HG03558 (cell line): ENCODE results near the gene CARD14.
"Not testable (repeated sequence)": the region's sequence is repeated elsewhere in the genome, so short reads cannot be mapped to it uniquely, and the experiment has no call there.

Source experiments
- ATAC-seq: cut with Tn5 transposase; IDR thresholded peaks from one replicate; pipeline ENCODE4 v1.9.1; 2021; ENCODE audit warnings: moderate number of reproducible peaks; ENCODE audit not compliant: unreplicated experiment; ENCODE audit errors: extremely low read depth

Gene CARD14

DNA sequence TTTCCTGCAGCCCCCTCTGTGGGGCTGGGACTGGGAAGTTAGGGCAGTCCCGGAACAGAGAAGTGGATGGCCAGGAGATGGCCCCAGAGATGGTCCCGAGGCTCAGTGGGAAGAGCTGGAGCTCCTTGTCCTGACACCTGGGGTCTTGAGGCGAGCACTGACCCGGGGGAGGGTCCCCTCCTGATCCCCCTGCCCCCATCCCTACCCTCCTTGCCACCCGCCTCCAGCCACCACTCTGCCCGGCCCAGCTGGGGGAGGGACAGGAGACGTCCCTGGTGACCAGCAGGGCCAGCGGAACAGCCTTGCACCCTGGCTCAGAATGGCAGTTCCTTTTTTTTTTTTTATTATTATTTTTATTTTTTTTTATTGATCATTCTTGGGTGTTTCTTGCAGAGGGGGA is 76.9 kb downstream of the CARD14 start:
- ATAC-seq, result no peak

DNA sequence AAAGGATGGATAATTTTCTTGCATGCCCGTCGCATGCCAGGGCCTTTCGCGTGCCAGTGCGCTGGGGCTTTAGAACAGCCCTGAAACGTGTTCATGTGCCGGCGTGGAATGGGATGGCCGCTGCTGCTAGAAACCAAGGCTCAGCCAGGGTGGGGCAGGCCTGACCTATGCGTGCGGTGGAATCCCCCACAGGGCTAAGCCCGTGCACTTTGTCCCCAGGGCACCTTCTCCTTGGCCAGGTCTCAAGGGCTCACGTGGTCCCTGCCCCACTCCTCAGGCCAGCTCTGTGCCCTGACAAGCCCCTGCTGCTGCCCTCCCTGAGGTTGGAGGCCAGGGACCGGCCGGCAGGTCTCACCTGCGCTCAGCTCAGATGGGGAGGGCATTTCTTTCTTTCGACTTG is 77.7 kb downstream of the CARD14 start:
- no peak for ATAC-seq

DNA sequence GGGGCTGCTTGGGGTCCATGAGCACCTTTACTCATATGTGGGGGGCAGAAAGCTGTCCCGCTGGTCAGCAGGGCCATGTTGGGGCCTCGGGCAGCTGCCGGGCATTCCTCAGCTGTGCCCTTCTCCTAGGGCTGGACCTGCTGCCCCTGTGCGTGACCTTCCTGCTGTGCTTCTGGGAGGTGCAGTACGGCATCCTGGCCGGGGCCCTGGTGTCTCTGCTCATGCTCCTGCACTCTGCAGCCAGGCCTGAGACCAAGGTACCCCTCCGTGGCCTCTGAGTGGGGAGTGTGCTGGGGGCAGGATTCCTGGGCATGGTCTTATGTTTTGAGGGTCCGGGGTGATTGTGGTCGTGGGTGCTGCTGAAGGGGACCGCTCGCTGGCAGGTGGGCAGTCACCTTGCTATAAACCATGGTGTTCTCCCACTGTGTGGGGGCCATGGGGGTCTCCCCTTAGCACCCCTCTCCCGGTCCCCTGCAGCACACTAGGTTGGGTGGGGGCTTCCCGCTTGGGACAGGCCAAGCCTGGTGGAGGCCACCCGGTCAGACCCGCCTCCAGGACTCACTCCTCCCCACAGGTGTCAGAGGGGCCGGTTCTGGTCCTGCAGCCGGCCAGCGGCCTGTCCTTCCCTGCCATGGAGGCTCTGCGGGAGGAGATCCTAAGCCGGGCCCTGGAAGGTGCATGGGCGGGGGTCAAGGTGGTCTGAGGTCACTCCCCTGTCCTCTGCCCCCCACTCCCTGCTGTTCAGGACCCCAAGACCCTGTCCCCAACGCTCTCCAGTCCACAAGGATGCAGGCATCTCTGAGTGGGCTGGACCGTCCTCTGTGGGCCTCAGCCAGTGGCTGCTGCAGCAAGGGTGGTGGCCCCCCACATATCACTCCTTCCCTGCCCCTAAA is 78.4 kb downstream of the CARD14 start:
- no peak for ATAC-seq

DNA sequence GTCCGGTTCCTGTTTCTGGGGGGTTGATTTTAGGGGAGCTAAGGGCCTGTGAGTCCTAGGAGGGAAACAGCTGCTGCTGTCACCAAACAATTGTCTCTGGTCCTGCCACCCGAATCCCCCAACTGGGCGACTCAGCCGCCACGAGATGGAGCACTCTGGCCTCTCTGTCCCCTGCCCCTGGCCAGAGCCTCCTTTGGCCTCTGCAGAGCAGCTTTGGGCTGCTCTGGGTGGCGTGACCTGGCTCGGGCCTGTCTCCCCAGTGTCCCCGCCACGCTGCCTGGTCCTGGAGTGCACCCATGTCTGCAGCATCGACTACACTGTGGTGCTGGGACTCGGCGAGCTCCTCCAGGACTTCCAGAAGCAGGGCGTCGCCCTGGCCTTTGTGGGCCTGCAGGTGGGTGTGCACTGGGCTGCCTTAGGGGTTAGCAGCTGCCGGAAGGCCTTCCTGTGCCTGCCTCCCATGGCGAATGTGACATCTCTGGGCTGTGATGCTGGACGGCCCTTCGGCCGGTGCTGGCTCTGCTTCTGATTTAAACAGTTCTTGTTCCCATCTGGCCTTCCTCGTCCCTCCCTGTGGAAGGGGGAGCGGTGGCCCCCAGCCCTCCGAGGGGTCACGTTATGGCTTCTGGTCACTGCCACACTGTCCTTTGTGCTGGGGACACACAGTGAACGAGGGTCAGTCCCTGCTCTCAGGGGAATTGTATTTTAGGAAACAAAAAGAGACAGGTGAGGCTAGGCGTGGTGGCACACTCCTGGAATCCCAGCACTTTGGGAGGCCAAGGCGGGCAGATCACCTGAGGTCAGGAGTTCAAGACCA is 79.3 kb downstream of the CARD14 start:
- ATAC-seq, result no peak

DNA sequence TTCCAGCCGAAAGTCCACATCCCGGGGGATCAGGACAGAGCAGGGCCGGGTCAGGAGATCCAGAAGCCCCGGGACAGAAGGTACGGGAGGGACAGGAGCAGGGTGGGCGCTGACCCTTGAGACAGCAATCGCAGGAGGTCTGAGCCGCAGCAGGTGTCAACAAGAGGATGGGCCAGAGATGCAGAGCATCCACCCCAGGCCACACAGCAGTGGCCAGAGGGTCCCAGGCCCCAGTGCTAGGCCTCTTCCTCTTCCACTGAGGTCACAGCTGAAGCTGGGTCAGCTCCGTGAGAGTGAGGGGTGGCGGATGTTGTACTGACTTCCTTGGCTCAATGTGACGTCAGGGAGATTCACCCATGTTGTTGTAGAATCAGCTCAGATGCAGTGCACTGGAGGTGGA is 82.1 kb downstream of the CARD14 start:
- no peak for ATAC-seq

DNA sequence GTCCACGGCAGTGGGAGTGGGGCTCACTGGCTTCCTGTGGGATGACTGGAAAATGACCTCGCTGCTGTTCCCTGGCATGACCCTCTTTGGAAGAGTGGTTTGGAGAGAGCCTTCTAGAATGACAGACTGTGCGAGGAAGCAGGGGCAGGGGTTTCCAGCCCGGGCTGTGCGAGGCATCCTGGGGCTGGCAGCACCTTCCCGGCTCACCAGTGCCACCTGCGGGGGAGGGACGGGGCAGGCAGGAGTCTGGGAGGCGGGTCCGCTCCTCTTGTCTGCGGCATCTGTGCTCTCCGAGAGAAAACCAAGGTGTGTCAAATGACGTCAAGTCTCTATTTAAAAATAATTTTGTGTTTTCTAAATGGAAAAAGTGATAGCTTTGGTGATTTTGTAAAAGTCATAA is 83.0 kb downstream of the CARD14 start:
- ATAC-seq, result no peak

DNA sequence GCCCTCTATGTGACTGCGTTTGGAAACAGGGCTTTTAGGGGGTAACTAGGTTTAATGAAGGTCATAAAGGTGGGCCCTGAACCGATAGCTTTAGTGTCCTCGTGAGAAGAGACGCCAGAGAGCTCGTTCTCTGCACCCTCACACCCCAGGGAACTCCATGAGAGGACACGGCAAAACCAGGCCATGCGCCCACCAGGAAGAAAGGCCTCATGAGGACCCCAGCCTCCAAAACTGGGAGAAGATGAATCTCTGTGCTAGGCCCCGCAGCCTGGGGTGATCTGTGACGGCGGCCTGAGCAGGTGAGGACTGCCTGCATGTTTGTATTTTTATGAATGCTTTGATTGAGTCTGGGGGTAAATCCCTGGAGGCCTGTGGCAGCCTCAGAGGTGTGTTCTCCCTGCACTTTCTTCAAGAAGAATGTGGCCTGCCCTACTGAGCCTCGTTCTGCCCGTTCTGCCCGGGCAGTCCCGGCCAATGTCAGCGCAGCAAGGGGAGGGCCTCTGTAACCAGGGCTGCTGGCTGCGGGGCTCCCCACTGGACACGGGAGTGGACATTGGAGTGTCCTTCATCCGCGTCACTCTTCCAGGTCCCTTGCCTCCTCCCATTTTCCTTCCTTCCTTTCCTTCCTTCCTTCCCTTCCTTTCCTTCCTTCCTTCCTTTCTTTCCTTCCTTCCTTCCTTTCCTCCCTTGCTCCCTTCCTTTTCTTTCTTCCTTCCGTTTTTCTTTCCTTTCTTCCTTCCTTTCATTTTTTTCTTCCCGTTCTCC is 84.0 kb downstream of the CARD14 start:
- no peak for ATAC-seq

DNA sequence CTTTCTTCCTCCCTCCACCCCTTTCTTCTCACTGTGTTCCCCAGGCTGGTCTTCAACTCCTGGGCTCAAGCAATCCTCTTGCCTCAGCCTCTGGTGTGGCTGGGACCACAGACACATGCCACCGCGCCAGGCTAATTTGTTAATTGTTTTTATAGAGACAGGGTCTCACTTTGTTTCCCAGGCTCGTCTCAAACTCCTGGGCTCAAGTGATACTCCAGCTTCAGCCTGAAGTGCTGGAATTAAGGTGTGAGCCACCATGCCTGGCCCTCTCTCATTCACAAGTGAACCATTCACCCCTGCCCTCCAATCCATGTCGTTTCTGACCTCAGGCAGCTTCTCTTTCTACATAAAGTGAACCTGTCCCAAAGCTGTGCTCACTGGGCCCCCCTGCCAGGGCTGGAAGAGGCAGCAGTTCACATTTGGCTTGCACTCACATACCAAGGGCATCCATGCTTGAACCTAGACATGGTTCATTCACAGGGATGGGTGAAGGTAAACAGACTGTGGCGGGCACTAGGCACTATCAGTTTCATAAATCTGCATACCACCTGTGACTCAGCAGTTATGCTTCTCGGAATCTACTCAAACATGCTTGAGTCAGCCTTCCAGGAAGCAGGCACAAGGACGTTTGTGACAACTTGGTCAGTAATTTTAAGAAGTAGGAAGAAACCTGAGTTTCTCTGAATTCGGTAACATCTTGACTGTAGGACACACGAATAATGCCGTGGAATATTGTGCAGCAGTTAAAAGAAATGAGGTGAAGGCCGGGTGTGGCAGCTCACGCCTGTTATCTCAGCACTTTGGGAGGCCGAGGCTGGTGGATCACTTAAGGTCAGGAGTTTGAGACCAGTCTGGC is 84.8 kb downstream of the CARD14 start:
- no peak for ATAC-seq

DNA sequence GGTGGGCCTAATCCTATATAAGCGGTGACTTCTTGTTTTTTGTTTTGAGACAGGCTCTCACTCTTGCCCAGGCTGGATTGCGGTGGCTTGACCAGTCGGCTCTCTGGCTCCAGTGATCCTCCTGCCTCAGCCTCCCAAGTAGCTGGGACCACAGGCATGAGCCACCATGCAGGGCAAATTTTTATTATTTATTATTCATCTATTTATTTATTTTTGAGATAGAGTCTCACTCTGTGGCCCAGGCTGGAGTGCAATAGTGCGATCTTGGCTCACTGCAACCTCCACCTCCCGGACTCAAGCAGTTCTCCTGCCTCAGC is 86.2 kb downstream of the CARD14 start:
- no peak for ATAC-seq

DNA sequence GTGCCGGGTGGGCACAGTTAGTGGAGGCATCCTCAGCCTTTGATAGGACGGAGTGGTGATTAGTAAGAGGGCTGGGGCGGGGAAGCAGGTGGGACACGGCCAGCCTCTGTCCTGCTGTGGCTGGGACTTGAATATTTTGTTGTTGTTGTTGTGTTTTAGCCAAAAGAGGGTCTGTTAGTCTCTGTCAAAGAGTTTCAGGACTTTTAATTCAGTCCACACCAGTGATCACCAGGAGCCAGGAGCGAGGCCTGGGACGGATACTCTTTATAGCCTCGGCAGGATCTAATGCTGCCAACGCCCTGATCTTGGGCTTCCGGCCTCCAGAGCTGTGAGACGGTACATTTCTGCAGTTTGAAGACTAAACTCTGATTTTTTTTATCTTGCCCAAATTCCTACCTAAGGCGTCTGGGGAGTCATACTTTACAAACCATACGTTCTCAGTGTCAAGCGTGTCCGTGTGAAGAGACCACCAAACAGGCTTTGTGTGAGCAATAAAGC is 87.9 kb downstream of the CARD14 start:
- no peak for ATAC-seq

DNA sequence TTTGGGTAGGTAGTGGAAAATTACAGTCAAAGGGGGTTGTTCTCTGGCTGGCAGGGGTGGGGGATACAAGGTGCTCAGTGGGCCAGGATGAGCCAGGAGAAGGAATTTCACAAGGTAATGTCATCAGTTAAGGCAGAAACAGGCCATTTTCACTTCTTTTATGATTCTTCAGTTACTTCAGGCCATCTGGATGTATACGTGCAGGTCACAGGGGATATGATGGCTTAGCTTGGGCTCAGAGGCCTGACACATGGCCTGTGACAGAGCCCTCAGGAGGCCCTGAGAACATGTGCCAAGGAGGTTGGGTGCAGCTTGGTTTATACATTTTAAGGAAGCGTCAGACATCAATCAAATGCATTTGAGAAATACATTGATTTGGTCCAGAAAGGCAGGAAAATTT is 88.5 kb downstream of the CARD14 start:
- not testable (repeated sequence) for ATAC-seq
